H1 (cell line): ENCODE data around the gene COLQ. TPM values are rescaled to one million over a fixed set of nuclear protein-coding genes. Genes with fewer than 3 reads are reported as not detected.

Source experiments
- CTCF ChIA-PET: fragments of 300-600 bp; sonication (Branson Sonifier 250); formaldehyde crosslinking; loops from one replicate; lab custom pipeline; 2021; ENCODE audit not compliant: partially characterized antibody; lab: Charles Lee
- POLR2A ChIA-PET: fragments of 300-600 bp; sonication (Branson Sonifier 250); formaldehyde crosslinking; loops from one replicate; lab custom pipeline; 2021; ENCODE audit warnings: inconsistent platforms; ENCODE audit not compliant: partially characterized antibody; lab: Charles Lee
- DNase-seq, 2 experiments: peaks; one replicate each; pipeline versions ENCODE4 v3.0.0 to v3.0.0-alpha.2; 2010 to 2022; ENCODE audit warnings: low spot score in 2 of 2, low read depth in 1 of 2, mixed read lengths in 1 of 2
- FAIRE-seq: peaks from 2 replicates; lab custom pipeline; 2011; peaks lifted over from hg19 to GRCh38; lab: Jason Lieb, UNC
- H2AFZ ChIP-seq: 2 replicates; pipeline ENCODE4 v1.8.1; 2012; ENCODE audit warnings: low read length, inconsistent platforms
- H2AK5ac ChIP-seq: 2 replicates; pipeline ENCODE4 v1.6.1; 2013; ENCODE audit warnings: low read depth, low read length
- H2BK120ac ChIP-seq: replicated peaks from 2 replicates; pipeline ENCODE3; 2013; ENCODE audit warnings: low read depth, low read length, inconsistent platforms
- H2BK12ac ChIP-seq: 2 replicates; pipeline ENCODE4 v1.6.1; 2013; ENCODE audit warnings: low read depth, low read length
- H2BK15ac ChIP-seq: 2 replicates; pipeline ENCODE4 v1.6.1; 2013; ENCODE audit warnings: low read length
- H2BK20ac ChIP-seq: 2 replicates; pipeline ENCODE4 v1.6.1; 2013; ENCODE audit warnings: low read length
- H2BK5ac ChIP-seq: 2 replicates; pipeline ENCODE4 v1.6.1; 2013; ENCODE audit warnings: low read depth, low read length
- H3K14ac ChIP-seq: 2 replicates; pipeline ENCODE4 v1.6.1; 2013; ENCODE audit warnings: inconsistent platforms; ENCODE audit not compliant: insufficient read length
- H3K18ac ChIP-seq: 2 replicates; pipeline ENCODE4 v1.6.1; 2013; ENCODE audit warnings: low read length; ENCODE audit errors: extremely low read depth
- H3K23ac ChIP-seq: 2 replicates; pipeline ENCODE4 v1.6.1; 2013; ENCODE audit warnings: inconsistent platforms; ENCODE audit not compliant: insufficient read length
- H3K23me2 ChIP-seq: 2 replicates; pipeline ENCODE4 v1.6.1; 2013; ENCODE audit warnings: low read depth, low read length
- H3K27ac ChIP-seq: 2 replicates; pipeline ENCODE4 v1.6.1; 2011; ENCODE audit warnings: low read depth, low read length, inconsistent platforms
- H3K27me3 ChIP-seq, 4 experiments: replicated peaks in 1 of 4; 1 replicate in 1 of 4; 2 replicates in 3 of 4; pipeline versions ENCODE4 v1.6.1 to v1.8.1; 2011 to 2013; ENCODE audit warnings: low read length in 3 of 4, mild to moderate bottlenecking in 3 of 4, inconsistent platforms in 2 of 4, mixed read lengths in 2 of 4, moderate library complexity in 1 of 4; ENCODE audit not compliant: control insufficient read depth in 3 of 4, insufficient read depth in 3 of 4; ENCODE audit errors: extremely low read depth in 1 of 4
- H3K36me3 ChIP-seq, 4 experiments: 2 replicates each; pipeline versions ENCODE4 v1.6.1 to v1.8.1; 2011 to 2013; ENCODE audit warnings: mild to moderate bottlenecking in 4 of 4, low read length in 3 of 4, moderate library complexity in 2 of 4, control low read depth in 1 of 4, inconsistent platforms in 1 of 4; ENCODE audit not compliant: insufficient read depth in 4 of 4, control insufficient read depth in 2 of 4
- H3K4ac ChIP-seq: replicated peaks from 2 replicates; pipeline ENCODE3; 2013; ENCODE audit warnings: low read length, low read depth, mixed read lengths, inconsistent platforms; ENCODE audit not compliant: insufficient read length
- H3K4me1 ChIP-seq, 4 experiments: replicated peaks in 1 of 4; 1 replicate in 1 of 4; 2 replicates in 3 of 4; pipeline versions ENCODE4 v1.6.1 to v1.8.1; 2011 to 2013; ENCODE audit warnings: low read length in 3 of 4, inconsistent platforms in 2 of 4, mixed read lengths in 1 of 4; ENCODE audit not compliant: insufficient read depth in 4 of 4, control insufficient read depth in 3 of 4
- H3K4me2 ChIP-seq, 2 experiments: 2 replicates each; pipeline versions ENCODE4 v1.6.1 to v1.8.1; 2011 to 2013; ENCODE audit warnings: low read depth in 2 of 2, low read length in 2 of 2, control low read depth in 1 of 2, inconsistent platforms in 1 of 2, mild to moderate bottlenecking in 1 of 2; ENCODE audit not compliant: insufficient read depth in 1 of 2
- H3K4me3 ChIP-seq, 4 experiments: fragments of 200-600, 300-600 bp in 1 of 4; sonication (generic), shearing (Covaris generic), sonication (Bioruptor Twin) in 1 of 4; 2 replicates each; pipeline versions ENCODE4 v1.5.1 to v1.8.1; 2011 to 2016; ENCODE audit warnings: low read length in 4 of 4, low read depth in 3 of 4, control low read depth in 2 of 4, inconsistent platforms in 2 of 4, mild to moderate bottlenecking in 2 of 4, mixed read lengths in 1 of 4, moderate library complexity in 1 of 4; ENCODE audit not compliant: insufficient read depth in 2 of 4; ENCODE audit errors: extremely low read depth in 1 of 4
- H3K56ac ChIP-seq: replicated peaks from 2 replicates; pipeline ENCODE3; 2013; ENCODE audit warnings: low read depth, mild to moderate bottlenecking, mixed read lengths, low read length, inconsistent platforms; ENCODE audit not compliant: insufficient read length
- H3K79me1 ChIP-seq: 2 replicates; pipeline ENCODE4 v1.6.1; 2013; ENCODE audit warnings: low read depth, low read length, control low read depth
- H3K79me2 ChIP-seq, 2 experiments: 2 replicates each; pipeline versions ENCODE4 v1.6.1 to v1.8.1; 2012 to 2013; ENCODE audit warnings: low read length in 2 of 2, mild to moderate bottlenecking in 2 of 2, inconsistent platforms in 1 of 2; ENCODE audit not compliant: insufficient read depth in 2 of 2, control insufficient read depth in 1 of 2
- H3K9ac ChIP-seq, 4 experiments: replicated peaks in 1 of 4; 1 replicate in 1 of 4; 2 replicates in 3 of 4; pipeline versions ENCODE4 v1.6.1 to v1.8.1; 2011 to 2013; ENCODE audit warnings: low read depth in 3 of 4, low read length in 3 of 4, control low read depth in 2 of 4, mild to moderate bottlenecking in 2 of 4, moderate library complexity in 2 of 4, inconsistent platforms in 1 of 4; ENCODE audit errors: extremely low read depth in 1 of 4
- H3K9me3 ChIP-seq, 2 experiments: 2 replicates each; pipeline versions ENCODE4 v1.6.1 to v1.8.1; 2012 to 2013; ENCODE audit warnings: mild to moderate bottlenecking in 2 of 2, moderate library complexity in 2 of 2, control low read depth in 1 of 2, inconsistent platforms in 1 of 2, low read depth in 1 of 2, low read length in 1 of 2, mixed read lengths in 1 of 2; ENCODE audit not compliant: insufficient read depth in 2 of 2
- H4K20me1 ChIP-seq, 2 experiments: replicated peaks in 1 of 2; 2 replicates each; pipeline versions ENCODE3 to v1.8.1; 2011 to 2013; ENCODE audit warnings: inconsistent platforms in 2 of 2, low read length in 2 of 2, mild to moderate bottlenecking in 1 of 2; ENCODE audit not compliant: insufficient read depth in 2 of 2, control insufficient read depth in 1 of 2
- H4K5ac ChIP-seq: 2 replicates; pipeline ENCODE4 v1.6.1; 2013; ENCODE audit warnings: low read length, low read depth, mixed read lengths, inconsistent platforms; ENCODE audit not compliant: insufficient read length
- H4K8ac ChIP-seq: 2 replicates; pipeline ENCODE4 v1.8.0; 2013; ENCODE audit warnings: mild to moderate bottlenecking, moderate library complexity, low read length, inconsistent platforms; ENCODE audit not compliant: insufficient read depth; ENCODE audit errors: extremely low read depth
- H4K91ac ChIP-seq: replicated peaks from 2 replicates; pipeline ENCODE3; 2013; ENCODE audit warnings: low read length, mixed read lengths, inconsistent platforms; ENCODE audit not compliant: insufficient read length
- BRCA1 ChIP-seq: IDR thresholded peaks from 2 replicates; pipeline ENCODE4 v1.6.1; 2012; ENCODE audit warnings: low read depth, low read length, improper control_type of control experiment
- CBX8 ChIP-seq: fragments of 300-800, 300-1000 bp; sonication (generic); IDR thresholded peaks from 2 replicates; pipeline ENCODE4 v1.7.1; 2016; ENCODE audit warnings: low read depth, low read length, borderline replicate concordance
- CEBPB ChIP-seq: IDR thresholded peaks from 2 replicates; pipeline ENCODE4 v1.6.1; 2012; ENCODE audit warnings: low read depth, low read length
- CTBP2 ChIP-seq: IDR thresholded peaks from 2 replicates; pipeline ENCODE4 v1.7.0; 2011; ENCODE audit warnings: borderline replicate concordance, mild to moderate bottlenecking, moderate library complexity, mixed read lengths, low read length; ENCODE audit not compliant: insufficient read depth, insufficient read length
- E2F6 ChIP-seq: IDR thresholded peaks from 2 replicates; pipeline ENCODE4 v1.6.1; 2012; ENCODE audit warnings: inconsistent platforms
- GTF2F1 ChIP-seq: IDR thresholded peaks from 2 replicates; pipeline ENCODE4 v1.6.1; 2012; ENCODE audit warnings: low read depth, low read length, improper control_type of control experiment, borderline replicate concordance
- JUND ChIP-seq: IDR thresholded peaks from 2 replicates; pipeline ENCODE4 v1.6.1; 2011; ENCODE audit warnings: mild to moderate bottlenecking, improper control_type of control experiment, low read length
- KDM4A ChIP-seq: IDR thresholded peaks from one replicate; pipeline ENCODE4 v1.7.1; 2012; ENCODE audit warnings: low read depth, mild to moderate bottlenecking, moderate library complexity, low read length, inconsistent platforms; ENCODE audit not compliant: severe bottlenecking
- POLR2A ChIP-seq, 2 experiments: IDR thresholded peaks; 1 replicate in 1 of 2; 2 replicates in 1 of 2; pipeline ENCODE4 v1.6.1; 2011; ENCODE audit warnings: low read depth in 2 of 2, low read length in 2 of 2, mild to moderate bottlenecking in 2 of 2; ENCODE audit errors: control extremely low read depth in 1 of 2
- RAD21 ChIP-seq, 2 experiments: IDR thresholded peaks in 1 of 2; conservative IDR thresholded peaks in 1 of 2; 2 replicates each; pipeline ENCODE4 v1.6.1; 2011; ENCODE audit warnings: low read depth in 2 of 2, low read length in 2 of 2, improper control_type of control experiment in 1 of 2, inconsistent platforms in 1 of 2, mild to moderate bottlenecking in 1 of 2, moderate library complexity in 1 of 2
- WGBS, 2 experiments: shearing (Covaris generic) in 1 of 2; methylation state at CpG; one replicate each; pipeline versions ENCODE4 v1.1.6 to v1.1.7; 2013 to 2015; ENCODE audit warnings: low lambda C conversion rate in 2 of 2, mixed read lengths in 2 of 2, inconsistent platforms in 1 of 2, low coverage in 1 of 2, missing lambda C conversion rate in 1 of 2; ENCODE audit not compliant: insufficient replicate concordance in 2 of 2, insufficient coverage in 1 of 2, insufficient read length in 1 of 2; ENCODE audit errors: extremely low coverage in 1 of 2, missing lambda C conversion rate in 1 of 2; 5-methylcytosine and 5-hydroxymethylcytosine counted together
- polyA plus RNA-seq, 7 experiments: library from polyadenylated mRNA; depleted of rRNA in 3 of 7; stranded (reverse) in 5 of 7; unstranded in 2 of 7; fragments of >200 nt in 5 of 7; fragments of 200-250 nt in 2 of 7; gene quantifications; 1 replicate in 5 of 7; 2 replicates in 1 of 7; 4 replicates in 1 of 7; pipeline versions ENCODE4 v1.2.1 to v1.2.3, GENCODE V29; 2011 to 2013; ENCODE audit warnings: missing spikeins in 2 of 7, mixed read lengths in 2 of 7
- total RNA-seq: library from RNA; stranded (reverse); fragmentation: NEBNext Ultra II Directional; extraction: Animal tissue kit (Norgen Biotek cat#: 25700); gene quantifications from 2 replicates; pipeline ENCODE4 v1.2.1, GENCODE V29; 2021

The COLQ gene
- total and polyA plus RNA-seq, 2 of the 8 experiments (the other 6 are each of a cell fraction or from before 2014, with no cell fraction given): 1.5 to 1.9 TPM

GRCh38 chr3:15451216-15452113, 70.0 kb downstream of the COLQ start:
- no peak for FAIRE-seq
- POLR2A ChIA-PET: no interaction called here

More at GRCh38 chr3:15451216-15452113, 70.0 kb downstream of the COLQ start:
- H3K23me2 ChIP-seq: no peaks in the 10 kb centered on the region
- no peak for TF ChIP-seq CEBPB
- no peak for TF ChIP-seq GTF2F1
- TF ChIP-seq JUND: no peak
- no peak for TF ChIP-seq E2F6
- TF ChIP-seq CTBP2: no peak
- no peak for TF ChIP-seq RAD21 (IDR thresholded peaks at IDR 0.05 in 1 of 2, conservative IDR thresholded peaks at IDR 0.05 in 1 of 2; ENCODE audit: low read depth in 2 of 2, low read length in 2 of 2)
- no peak for TF ChIP-seq BRCA1
- TF ChIP-seq POLR2A (IDR thresholded peaks at IDR 0.05; ENCODE audit: control extremely low read depth in 1 of 2, low read depth in 2 of 2, low read length in 2 of 2): no peak
- no peak for TF ChIP-seq KDM4A
- no peak for TF ChIP-seq CBX8
- TF ChIP-seq, all 59 proteins: peak for 0
- no peak overlapping the region for H2AFZ ChIP-seq
- H3K4me3 ChIP-seq: no peak overlapping the region
- no peak overlapping the region for H2BK12ac ChIP-seq
- H2BK5ac ChIP-seq: no peak overlapping the region
- H2AK5ac ChIP-seq: no peak overlapping the region
- no peak overlapping the region for H3K4ac ChIP-seq
- H3K79me1 ChIP-seq: no peaks in the 10 kb centered on the region
- H3K27me3 ChIP-seq: no peaks in the 10 kb centered on the region
- no peak overlapping the region for H3K9ac ChIP-seq
- no peak overlapping the region for H4K5ac ChIP-seq
- no peak overlapping the region for H2BK120ac ChIP-seq
- no peak overlapping the region for H2BK20ac ChIP-seq
- no peak overlapping the region for H3K18ac ChIP-seq
- no peak overlapping the region for H3K4me2 ChIP-seq
- no peak overlapping the region for H3K23ac ChIP-seq
- no peaks in the 10 kb centered on the region for H3K4me1 ChIP-seq
- H4K20me1 ChIP-seq: no peaks in the 10 kb centered on the region
- H3K14ac ChIP-seq: no peak overlapping the region
- WGBS, 2 experiments: 90% methylated on average over 18 of the region's 18 CpGs; no CpG with 5 or more reads in 1 of the 2 experiments
- no peak overlapping the region; the same call in 1 of the 2 replicates for H4K8ac ChIP-seq
- no peaks in the 10 kb centered on the region for H3K36me3 ChIP-seq
- no peaks in the 10 kb centered on the region for H3K9me3 ChIP-seq
- no peak overlapping the region for H4K91ac ChIP-seq
- no peak overlapping the region for H3K56ac ChIP-seq
- no peak overlapping the region for H2BK15ac ChIP-seq
- no peak overlapping the region for H3K27ac ChIP-seq
- DNase-seq: no peak
- CTCF ChIA-PET: interaction anchor here (0.8 to 1.8 kb wide), 3 partner anchors 17 to 522 kb away, joined by 3 to 5 read pairs (median 3); no protein-coding TSS in a partner anchor
- no peaks in the 10 kb centered on the region for H3K79me2 ChIP-seq
